HG03066 (cell line): ENCODE data around the gene TLDC2.
"Not testable (repeated sequence)": the region's sequence is repeated elsewhere in the genome, so short reads cannot be mapped to it uniquely, and the experiment has no call there.

Experiments used
- ATAC-seq: cut with Tn5 transposase; IDR thresholded peaks from one replicate; pipeline ENCODE4 v1.9.1; 2021; ENCODE audit warnings: low read depth; ENCODE audit not compliant: unreplicated experiment

TLDC2 gene

GRCh38 chr20:36875702-36876472 is at the start of gene TLDC2:
Gene TLDC2, plus strand, starts transcription at chr20:36876138. Its CDS starts 37 bp downstream, at chr20:36876175.
- no peak for ATAC-seq

GRCh38 chr20:36826554-36827244 is 49.2 kb upstream of the TLDC2 start:
- no peak for ATAC-seq

DNA sequence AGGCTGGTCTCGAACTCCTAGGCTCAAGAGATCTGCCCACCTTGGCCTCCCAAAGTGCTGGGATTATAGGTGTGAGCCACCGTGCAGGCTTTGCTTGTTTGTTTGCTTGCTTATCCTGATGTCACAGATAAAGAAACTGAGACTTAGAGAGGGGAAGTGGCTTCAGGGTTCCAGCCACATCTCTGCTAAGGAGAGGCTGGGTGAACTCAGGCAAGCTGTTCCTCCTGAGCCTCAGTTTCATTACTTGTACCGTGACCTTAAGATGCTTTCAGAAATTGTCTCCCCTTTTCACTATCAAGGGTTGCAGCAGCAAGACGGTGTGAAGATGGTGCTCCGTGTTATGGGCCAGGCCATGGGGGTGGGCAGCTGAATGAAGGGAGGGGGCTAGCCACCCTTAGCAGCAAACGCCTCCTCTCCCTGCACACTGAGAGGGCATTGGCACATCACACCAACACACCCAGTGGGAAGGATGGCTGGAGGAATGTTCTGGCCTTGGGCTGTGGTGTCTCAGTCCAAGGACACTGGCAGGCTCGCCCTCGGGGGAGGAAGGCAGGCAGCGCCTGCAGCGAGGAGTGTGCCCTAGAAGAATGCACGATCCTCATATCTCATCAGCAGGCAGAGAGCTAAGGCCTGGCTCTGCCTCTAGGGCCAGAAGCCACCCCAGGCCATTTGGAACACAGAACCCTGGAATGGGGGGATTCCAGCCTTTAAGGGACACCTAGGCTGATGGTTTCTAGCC is 48.2 kb upstream of the TLDC2 start:
- ATAC-seq, result peak; percentile 92

- no peak for ATAC-seq
Observed at GRCh38 chr20:36830791-36831691, 44.9 kb upstream of the TLDC2 start.

- ATAC-seq, result no peak
Observed at GRCh38 chr20:36832791-36833190, 43.1 kb upstream of the TLDC2 start.

GRCh38 chr20:36833275-36834020 is 42.5 kb upstream of the TLDC2 start:
- no peak for ATAC-seq

DNA sequence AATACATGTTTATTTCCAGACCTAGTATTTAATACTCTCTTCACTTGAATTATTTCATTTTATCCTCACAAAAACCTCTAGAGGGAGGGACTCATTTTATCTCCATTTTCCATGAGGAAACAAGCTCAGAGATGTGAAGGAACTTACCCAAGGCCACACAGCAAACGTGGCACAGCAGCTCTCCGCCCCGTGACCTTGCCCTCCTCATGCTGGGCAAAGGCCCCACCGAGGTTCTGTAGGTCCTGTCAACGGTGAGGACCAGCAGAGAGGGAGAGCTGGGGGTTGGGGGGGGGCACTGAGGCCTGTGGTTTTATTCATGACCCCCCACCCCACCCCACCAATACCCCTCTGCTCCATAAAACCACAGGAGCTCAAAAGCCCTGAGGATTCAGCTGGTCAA is 40.9 kb upstream of the TLDC2 start:
- ATAC-seq, result no peak

DNA sequence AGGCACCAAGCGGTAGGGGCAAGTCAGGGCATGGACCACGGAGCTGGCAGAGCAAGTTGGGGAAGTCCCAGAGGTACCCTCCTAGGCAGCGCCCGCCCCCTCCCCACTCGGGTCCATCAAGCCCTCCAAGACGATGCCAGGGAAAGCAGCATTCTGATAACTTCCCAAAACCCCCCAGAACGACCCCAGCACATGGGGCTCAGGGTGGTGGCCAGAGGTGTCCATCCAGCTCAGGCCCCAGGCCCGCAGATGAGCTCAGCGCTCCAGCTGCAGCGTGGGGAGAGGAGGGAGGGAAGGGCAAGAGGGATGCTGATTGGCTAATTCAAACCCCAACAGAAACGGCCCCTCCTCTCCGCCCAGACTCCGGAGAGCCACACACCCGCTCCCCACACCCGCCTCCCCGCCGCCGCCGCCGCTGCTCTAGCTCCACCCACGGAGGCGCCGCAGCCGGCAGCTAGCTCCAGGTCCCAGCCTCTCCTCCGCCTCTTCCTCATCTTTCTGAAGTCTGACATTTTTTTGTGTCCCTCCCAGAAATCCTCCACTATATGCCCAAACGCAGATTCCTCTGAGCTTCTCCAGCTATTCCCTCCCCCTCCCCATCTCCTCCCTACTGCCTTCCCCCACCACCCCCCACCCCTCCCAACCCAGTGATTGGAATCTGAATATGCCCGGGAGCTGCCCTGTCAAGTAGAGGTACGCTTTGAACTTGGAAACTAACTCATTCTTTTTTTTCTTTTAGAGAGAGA is 40.3 kb upstream of the TLDC2 start:
- ATAC-seq, result peak; percentile 82

DNA sequence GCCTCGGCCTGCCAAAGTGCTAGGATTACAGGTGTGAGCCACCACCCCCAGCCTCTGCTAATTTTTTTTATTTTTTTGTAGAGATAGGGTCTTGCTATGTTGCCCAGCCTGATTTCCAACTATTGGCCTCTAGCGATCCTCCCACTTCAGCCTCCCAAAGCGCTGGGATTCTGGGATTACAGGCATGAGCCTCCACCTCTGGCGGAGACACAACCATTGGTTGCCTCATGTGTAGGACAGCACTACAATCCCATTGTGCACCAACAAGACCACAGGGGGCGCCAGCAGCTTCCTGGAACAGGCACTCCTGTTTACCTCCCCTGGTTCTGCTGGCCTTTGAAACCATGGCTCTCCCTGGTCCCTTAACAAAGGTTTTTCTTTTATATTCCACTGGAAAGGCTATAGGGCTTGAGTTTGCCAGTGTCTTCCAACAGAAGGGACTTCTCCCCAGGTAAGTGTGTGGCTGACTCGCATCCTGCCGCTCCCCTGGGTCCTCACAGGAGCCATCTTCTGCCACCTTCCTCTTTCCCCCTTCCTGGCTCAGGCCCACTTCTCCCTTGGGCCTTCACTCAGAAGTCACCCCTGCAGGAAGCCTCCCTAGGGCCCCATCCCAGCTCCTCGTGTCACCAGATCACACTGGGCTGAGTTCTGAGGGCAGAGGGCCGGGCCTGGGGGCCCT is 39.2 kb upstream of the TLDC2 start:
- ATAC-seq, result no peak

DNA sequence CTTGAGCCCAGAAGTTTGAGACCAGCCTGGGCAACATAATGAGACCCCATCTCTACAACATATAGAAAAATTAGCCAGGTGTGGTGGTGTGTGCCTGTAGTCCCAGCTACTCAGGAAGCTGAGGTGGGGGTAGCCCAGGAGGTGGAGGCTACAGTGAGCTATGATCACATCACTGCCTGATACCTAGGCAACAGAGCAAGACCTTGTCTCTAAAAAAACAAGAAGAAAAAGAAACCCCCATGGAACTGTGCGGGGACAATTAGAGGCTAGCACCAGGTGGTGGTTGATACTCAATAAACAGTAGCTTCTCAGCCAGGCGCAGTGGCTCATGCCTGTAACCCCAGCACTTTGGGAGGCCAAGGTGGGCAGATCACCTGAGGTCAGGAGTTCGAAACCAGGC is 37.6 kb upstream of the TLDC2 start:
- not testable (repeated sequence) for ATAC-seq

- no peak for ATAC-seq
Observed at GRCh38 chr20:36839150-36839549, 36.8 kb upstream of the TLDC2 start.

- not testable (repeated sequence) for ATAC-seq
Observed at GRCh38 chr20:36841030-36841429, 34.9 kb upstream of the TLDC2 start.

DNA sequence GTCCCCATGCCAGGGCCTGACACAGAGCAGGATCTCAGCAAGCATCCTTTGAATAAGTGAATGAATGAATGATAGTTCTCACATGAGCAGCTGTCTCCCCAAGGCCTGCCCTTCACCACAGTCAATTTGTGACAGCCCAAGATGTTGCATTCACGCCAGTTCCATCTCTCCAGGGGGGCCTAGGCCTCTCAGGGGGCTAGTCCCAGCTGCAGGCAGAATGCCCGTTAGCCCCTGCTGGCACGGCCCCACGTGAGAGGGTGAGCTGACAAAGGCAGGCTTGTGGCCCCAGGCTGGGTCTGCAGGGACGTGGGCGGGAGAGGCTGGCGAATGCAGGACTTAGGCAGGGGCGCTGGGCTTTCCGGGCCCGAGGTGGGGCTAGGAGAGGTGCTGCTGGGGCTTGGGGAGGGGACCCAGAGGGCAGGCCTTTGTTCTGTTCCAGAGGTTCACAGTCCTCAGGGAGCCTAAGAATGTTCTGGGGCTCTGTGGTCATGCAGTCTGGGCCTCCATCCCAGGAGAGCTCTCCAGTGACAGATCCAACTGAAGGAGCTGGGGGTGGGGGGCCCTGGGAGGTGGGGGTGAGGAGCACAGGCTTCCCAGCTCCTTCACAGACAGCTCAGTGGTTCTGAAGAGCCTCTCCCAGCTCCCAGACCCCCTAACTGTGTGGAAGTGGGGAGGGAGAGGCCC is 30.5 kb upstream of the TLDC2 start:
- no peak for ATAC-seq

DNA sequence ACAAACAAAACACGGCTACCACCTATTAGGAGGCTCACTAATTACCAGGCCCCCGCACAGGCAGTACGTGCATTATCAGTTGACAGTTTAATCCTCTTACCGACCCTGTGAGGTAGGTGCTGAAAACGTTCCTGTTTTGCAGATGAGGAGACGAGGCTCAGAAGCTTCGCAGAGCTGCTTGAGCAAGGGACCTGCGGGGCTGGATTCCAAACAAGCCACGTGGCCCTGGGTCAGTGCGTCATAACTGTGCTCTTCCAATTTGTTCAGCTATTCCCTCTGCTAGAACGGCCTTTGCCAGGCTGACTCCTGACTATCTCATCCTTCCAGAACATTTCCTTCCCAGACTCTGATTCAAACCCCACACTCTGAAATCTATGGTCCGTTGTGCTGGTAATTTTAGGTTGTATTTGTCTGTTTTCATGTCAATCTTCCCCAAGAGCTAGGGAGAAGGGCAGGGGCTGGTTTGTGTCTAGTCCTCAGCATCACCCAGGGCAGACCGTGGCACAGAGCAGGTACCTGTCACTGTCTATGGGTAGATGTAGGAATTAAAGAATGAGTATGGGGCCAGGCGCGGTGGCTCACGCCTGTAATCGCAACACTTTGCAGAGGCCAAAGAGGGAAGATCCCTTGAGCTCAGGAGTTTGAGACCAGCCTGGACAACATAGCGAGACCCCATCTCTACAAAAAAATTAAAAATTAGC is 28.8 kb upstream of the TLDC2 start:
- no peak for ATAC-seq

DNA sequence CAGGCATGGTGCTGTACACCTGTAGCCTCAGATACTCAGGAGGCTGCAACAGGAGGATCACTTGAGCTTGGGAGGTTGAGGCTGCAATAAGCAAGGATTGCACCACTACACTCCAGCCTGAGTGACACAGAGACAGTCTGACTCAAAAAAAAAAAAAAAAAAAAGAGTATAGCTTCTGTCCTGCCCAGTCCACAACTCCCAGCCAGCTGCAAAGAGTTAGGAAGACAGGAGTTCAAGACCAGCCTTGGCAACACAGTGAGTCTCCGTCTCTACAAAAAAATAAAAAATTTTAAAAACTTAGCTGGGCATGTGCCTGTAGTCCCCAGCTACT is 28.3 kb upstream of the TLDC2 start:
- no peak for ATAC-seq

GRCh38 chr20:36848078-36848660 is 27.8 kb upstream of the TLDC2 start:
- no peak for ATAC-seq

DNA sequence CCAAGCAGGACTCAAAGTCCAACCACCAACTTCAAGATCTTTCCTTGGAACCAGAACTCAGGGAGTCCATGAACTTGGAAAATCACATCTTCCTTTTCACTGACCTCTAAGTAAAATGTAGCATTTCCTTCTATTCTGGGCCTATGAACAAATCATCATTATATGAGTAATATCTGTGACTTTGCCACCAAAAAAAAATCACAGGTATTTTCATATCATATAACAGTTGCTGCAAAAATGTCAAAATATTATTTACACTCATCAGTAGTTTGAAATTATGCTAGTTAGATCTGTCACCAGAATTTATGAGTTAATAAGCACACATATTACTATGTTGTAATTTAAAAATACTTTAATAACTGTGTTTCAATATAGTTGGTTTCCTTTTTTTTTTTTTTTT is 27.3 kb upstream of the TLDC2 start:
- no peak for ATAC-seq
